NCI-H128 (cell line): Measurements from ENCODE around the gene BAIAP2.
A peak's percentile ranks its signal among the peaks of the same experiment; 100 is the strongest.
"Not testable (repeated sequence)": the region's sequence is repeated elsewhere in the genome, so short reads cannot be mapped to it uniquely, and the experiment has no call there.

Experiments
- DNase-seq: peaks from one replicate; lab custom pipeline; 2025; ENCODE audit not compliant: unreplicated experiment; lab: John Stamatoyannopoulos, UW

BAIAP2 gene

DNA sequence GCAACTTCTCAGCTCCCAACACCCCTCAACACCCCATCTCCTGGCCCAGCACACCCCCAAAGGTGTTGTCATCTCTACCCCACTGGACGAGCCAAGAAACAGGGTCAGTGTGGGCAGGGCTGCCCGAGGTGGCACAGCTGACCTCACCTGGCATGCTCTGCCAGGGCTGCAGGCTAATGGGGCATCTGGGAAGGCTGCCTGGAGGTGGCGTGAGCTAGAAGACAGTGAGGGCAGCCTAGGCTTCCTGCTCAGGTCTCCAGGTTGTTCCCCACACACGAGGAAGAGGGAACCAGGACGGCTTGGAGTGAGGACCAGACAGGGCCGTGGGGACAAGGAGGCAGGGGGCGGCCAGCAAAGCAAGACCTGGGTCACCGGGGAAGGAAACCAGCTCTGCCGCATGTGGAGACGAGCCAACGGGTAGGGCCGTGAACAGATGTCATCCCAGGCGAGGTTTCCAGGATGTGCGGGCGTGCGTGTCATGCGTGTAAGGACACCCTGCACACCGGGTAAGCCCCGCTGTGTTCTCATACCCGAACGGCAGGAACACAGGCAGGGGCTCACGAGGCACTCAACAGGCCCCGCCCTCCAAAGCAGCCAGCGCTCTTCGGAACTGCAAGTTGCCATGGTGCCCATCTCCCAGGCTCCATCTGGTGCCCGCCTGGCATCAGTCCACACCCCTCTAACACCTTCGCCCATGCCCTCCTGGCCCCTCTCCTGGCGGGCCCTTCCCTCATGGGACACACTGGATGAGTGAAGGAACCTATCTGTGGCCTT is 100.7 kb downstream of the BAIAP2 start:
- peak; percentile 55 for DNase-seq

GRCh38 chr17:81136366-81136765 is 101.4 kb downstream of the BAIAP2 start:
- DNase-seq: no peak

- no peak for DNase-seq
Measured at GRCh38 chr17:81137248-81137647, 102.3 kb downstream of the BAIAP2 start.

DNA sequence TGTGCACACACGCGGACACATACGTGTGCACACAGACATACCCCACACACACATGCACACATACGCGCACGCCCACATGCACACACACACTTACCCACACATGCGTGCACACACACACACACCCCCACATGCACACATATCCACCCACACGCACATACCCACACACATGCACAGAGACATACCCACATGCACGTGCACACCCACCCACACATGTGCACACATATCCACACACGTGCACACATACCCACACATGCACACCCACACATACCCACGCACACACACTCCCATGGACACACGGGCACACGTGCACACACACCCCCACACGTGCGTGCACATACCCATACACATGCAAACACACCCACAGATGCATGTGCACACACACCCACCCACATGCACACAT is 103.1 kb downstream of the BAIAP2 start:
- DNase-seq: no peak

DNA sequence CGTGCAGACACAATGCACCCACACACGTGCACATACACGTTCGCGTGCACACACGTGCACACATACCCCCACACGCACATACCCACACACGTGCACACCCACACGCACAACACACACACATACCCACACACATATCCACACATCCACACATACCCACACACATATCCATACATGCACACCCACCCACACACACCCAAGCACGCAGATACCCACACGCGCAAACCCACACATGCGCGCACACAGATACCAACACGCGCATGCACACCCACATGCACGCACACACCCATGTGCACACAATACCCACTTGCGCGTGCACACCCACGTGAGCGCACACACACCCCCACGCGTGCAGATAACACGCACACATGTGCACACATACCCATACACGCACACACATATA is 103.5 kb downstream of the BAIAP2 start:
- DNase-seq: no peak

- DNase-seq: no peak
Measured at GRCh38 chr17:81139428-81139827, 104.5 kb downstream of the BAIAP2 start.

GRCh38 chr17:81140018-81140417 is 105.1 kb downstream of the BAIAP2 start:
- DNase-seq: no peak

DNA sequence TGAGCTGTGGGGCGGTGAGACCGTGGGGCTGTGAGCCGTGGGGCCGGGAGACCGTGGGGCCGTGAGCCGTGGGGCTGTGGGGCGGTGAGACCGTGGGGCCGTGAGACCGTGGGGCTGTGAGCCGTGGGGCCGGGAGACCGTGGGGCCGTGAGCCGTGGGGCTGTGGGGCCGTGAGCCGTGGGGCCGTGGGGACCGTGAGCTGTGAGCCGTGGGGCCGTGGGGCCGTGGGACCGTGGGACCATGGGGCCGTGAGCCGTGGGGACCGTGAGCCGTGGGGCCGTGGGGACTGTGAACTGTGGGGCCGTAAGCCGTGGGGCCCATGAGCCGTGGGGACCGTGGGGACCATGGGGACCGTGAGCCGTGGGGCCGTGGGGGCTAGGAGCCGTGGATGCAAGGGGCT is 105.7 kb downstream of the BAIAP2 start:
- no peak for DNase-seq

- DNase-seq: peak; percentile 27
Measured at GRCh38 chr17:81142301-81143199, 107.6 kb downstream of the BAIAP2 start.

DNA sequence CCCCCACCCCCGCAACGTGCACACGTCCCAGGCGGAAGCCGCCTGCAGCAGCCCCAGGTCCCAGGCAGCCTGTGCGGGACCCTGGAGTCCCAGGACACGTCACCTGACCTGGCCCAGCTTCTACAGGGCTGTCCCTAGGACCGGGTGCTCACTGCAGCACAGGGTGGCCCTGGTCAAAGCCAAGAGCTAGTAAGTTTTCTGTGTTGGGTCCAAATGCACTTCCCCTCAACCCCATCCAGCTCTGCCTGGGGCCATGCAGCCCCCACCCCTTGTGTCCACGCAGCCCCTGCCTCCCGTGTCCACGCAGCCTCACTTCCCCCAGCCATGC is 108.2 kb downstream of the BAIAP2 start:
- no peak for DNase-seq

- no peak for DNase-seq
Measured at GRCh38 chr17:81143717-81144422, 108.9 kb downstream of the BAIAP2 start.

DNA sequence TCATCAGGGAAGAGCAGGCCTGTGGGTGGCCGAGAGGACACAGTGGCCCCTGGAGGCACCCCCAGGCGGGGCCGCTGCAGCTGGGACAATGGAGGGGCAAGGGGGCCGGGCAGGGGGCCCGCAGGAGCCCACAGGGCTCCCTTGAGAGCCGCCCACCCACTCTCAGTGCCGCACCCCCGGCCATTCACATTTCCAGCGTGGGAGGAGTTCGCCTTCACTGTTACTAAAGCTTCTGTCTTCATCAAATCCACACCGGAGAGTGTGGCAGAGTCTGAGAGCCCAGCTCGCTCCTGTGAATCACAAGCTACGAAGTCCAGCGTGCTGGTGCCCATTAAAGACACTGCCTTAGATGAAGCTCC is 109.5 kb downstream of the BAIAP2 start:
- no peak for DNase-seq

DNA sequence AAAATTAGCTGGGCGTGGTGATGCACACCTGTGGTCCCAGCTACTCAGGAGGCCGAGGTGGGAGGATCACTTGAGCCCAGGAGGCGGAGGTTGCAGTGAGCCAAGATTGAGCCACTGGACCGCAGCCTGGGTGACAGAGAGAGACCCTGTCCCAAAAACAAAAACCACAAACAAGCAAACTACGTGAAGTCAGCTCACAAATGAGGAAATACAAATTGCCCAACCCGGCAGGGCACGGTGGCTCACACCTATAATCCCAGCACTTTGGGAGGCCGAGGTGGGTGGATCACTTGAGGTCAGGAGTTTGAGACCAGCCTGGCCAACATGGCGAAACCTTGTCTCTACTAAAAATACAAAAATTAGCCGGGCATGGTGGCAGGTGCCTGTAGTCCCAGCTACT is 111.3 kb downstream of the BAIAP2 start:
- DNase-seq: not testable (repeated sequence)

DNA sequence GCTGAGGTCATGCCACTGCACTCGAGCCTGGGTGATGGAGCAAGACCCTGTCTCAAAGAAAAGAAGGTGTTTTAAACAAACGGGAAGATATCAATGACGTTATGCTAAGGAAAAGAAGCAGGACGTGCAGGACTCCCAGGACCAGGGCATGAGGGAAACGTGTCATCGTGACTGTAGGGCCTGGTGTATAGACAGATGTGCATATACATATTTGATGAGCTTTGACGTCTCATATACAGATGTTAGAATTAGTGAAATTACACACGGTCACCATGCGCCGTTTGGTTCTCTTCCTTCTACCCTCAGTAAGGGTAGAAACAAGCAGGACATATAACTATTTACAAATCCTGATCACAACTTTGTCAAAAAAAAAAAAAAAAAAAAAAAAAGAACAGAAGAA is 112.8 kb downstream of the BAIAP2 start:
- no peak for DNase-seq

DNA sequence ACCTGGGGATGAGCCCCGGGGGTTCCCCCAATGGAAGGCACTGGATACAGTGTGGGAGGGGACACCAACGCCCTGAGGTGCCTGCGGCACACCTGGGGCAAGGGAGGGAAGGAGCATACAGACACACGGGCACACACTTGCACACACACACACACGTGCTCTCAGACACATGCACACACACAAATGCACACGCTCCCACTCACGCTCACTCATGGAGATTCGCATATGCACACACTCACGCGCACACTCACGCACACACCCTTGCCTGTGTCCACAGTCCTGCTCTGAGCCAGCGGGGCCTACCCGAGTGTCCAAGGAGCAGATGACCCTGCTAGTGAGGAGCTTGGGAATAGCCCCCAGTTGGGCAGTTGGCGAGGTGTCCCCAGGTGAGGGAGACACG is 113.6 kb downstream of the BAIAP2 start:
- no peak for DNase-seq

GRCh38 chr17:81148986-81149533 is 114.1 kb downstream of the BAIAP2 start:
- DNase-seq: no peak

DNA sequence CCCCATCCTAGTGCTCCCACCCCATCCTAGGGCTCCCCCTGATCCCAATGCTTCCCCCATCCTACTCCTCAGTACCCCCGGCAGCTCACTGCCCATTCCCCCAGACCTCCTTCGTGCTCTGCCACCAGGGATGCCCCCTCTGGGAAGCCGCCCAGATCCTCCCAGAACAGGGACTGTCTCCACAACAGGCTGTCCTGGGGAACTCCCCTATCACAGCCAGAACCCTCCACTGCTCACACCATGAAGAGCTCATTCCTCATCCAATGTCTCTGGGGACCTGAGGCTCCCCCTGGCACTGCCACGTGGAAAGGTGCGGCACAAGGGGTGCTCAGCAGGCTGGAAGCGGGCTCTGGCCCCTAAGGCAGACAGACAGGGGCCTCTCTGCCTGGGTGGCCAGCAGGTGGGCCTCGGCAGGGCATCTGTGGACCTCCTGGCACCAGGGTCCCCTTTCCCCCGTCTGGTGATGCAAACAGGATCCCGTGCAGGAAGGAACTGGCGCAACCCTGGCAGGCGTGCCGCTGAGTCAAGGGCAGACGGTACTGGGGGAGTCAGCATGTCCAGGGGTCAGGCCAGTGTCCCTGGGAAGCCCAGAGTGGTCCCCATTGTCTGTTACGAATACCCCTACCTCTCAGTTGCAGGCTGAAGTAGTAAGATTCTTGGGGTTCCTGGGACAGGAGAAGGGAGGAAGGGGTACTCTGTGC is 115.6 kb downstream of the BAIAP2 start:
- no peak for DNase-seq

DNA sequence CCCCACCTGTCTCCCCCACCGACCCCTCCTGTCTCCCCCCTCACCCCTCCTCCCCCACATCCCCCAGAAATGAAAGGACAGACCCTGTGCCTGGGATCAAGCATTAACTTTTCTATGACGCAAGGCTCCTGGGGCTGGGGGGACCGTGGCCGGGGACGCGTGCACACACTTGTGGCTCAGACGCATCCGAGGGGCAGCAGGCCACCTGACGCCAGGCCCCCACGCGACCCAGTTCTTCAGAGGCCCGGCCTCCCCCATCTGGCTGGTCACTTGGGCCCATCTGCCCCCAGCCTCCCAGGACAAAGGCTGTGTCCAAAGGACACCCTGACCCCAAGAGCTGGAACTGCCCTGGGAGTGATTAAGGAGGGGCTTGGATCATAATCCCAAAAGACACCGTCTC is 116.3 kb downstream of the BAIAP2 start:
- no peak for DNase-seq

GRCh38 chr17:81152288-81152828 is 117.4 kb downstream of the BAIAP2 start:
- DNase-seq: no peak

GRCh38 chr17:81153340-81153803 is 118.4 kb downstream of the BAIAP2 start:
- DNase-seq: no peak

DNA sequence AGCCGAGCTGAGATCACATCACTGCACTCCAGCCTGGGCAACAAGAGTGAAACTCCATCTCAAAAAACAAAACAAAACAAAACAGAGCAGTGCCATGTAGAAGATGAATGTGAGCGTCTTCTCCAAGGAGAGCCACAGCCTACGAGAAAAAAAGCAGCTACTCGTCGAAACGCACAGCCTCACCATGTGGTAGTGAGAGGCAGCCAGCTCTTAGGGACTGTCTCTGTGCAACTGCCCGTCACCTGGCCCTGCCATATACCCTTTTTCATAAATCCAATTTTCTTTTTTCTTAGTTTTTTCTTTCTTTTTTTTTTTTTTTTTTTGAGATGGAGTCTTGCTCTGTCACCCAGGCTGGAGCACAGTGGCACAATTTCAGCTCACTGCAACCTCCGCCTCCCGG is 119.1 kb downstream of the BAIAP2 start:
- not testable (repeated sequence) for DNase-seq
